B cell (primary cell): ENCODE results near the gene CERT1. TPM values are rescaled to one million over a fixed set of nuclear protein-coding genes. Genes with fewer than 3 reads are reported as not detected.

Source experiments
- ATAC-seq: fragments of 200-7000 bp; cut with Tn5 transposase; one replicate; pipeline ENCODE4 v1.10.0; 2021; ENCODE audit warnings: low read depth, mild to moderate bottlenecking, moderate number of reproducible peaks, moderate library complexity
- CTCF ChIA-PET: fragments of 350-600 bp; sonication (Branson Sonifier 250); formaldehyde crosslinking; loops from one replicate; lab custom pipeline; 2021; ENCODE audit warnings: antibody characterized with exemption, inconsistent platforms; lab: Charles Lee
- POLR2A ChIA-PET: fragments of 350-600 bp; sonication (Branson Sonifier 250); formaldehyde crosslinking; loops from one replicate; lab custom pipeline; 2021; ENCODE audit warnings: antibody characterized with exemption; lab: Charles Lee
- DNase-seq: peaks from one replicate; pipeline ENCODE4 v3.0.0; 2013
- H2AFZ ChIP-seq: 2 replicates; pipeline ENCODE4 v1.6.1; 2012; ENCODE audit warnings: mild to moderate bottlenecking, low read depth, low read length; ENCODE audit not compliant: insufficient read depth, poor library complexity, severe bottlenecking
- H3K27ac ChIP-seq, 2 donors: 1 replicate in 1 of 2; 2 replicates in 1 of 2; pipeline ENCODE4 v1.5.1; 2012 to 2013; ENCODE audit warnings: low read length in 2 of 2, mild to moderate bottlenecking in 2 of 2, moderate library complexity in 1 of 2
- H3K27me3 ChIP-seq, 4 experiments: fragments of 200-600 bp in 1 of 4; sonication (generic) in 1 of 4; replicated peaks in 1 of 4; 1 replicate in 2 of 4; 2 replicates in 2 of 4; pipeline versions ENCODE4 v1.6.1 to v1.7.0; 2013 to 2016; ENCODE audit warnings: low read length in 3 of 4, mild to moderate bottlenecking in 2 of 4, mixed read lengths in 1 of 4, moderate library complexity in 1 of 4; ENCODE audit not compliant: insufficient read depth in 4 of 4, control insufficient read depth in 3 of 4; ENCODE audit errors: control extremely low read depth in 1 of 4
- H3K36me3 ChIP-seq, 2 experiments: replicated peaks in 1 of 2; 1 replicate in 1 of 2; 2 replicates in 1 of 2; pipeline versions ENCODE4 v1.6.1 to v1.7.1; 2013; ENCODE audit warnings: low read length in 1 of 2; ENCODE audit not compliant: insufficient read depth in 2 of 2, control insufficient read depth in 1 of 2; ENCODE audit errors: control extremely low read depth in 1 of 2, extremely low read depth in 1 of 2
- H3K4me1 ChIP-seq, 2 donors: fragments of 200-600 bp in 1 of 2; sonication (generic) in 1 of 2; 1 replicate in 1 of 2; 2 replicates in 1 of 2; pipeline versions ENCODE4 v1.5.1 to v1.6.1; 2013 to 2017; ENCODE audit warnings: low read length in 2 of 2; ENCODE audit not compliant: control insufficient read depth in 2 of 2, insufficient read depth in 2 of 2
- H3K4me2 ChIP-seq: replicated peaks from 2 replicates; pipeline ENCODE3; 2012; ENCODE audit warnings: mild to moderate bottlenecking, low read depth, low read length; ENCODE audit not compliant: poor library complexity, severe bottlenecking
- H3K4me3 ChIP-seq, 5 experiments: fragments of 200-600 bp in 1 of 5; sonication (generic) in 1 of 5; 1 replicate in 3 of 5; 2 replicates in 2 of 5; pipeline versions ENCODE4 v1.5.1 to v1.7.0; 2011 to 2016; ENCODE audit warnings: low read length in 4 of 5, mild to moderate bottlenecking in 4 of 5, low read depth in 2 of 5, control low read depth in 1 of 5, moderate library complexity in 1 of 5; ENCODE audit not compliant: insufficient read depth in 1 of 5; ENCODE audit errors: control extremely low read depth in 1 of 5, extremely low read depth in 1 of 5
- H3K79me2 ChIP-seq: fragments of 200-600 bp; sonication (generic); one replicate; pipeline ENCODE4 v1.6.0; 2016; ENCODE audit warnings: low read length; ENCODE audit not compliant: control insufficient read depth, insufficient read depth
- H3K9ac ChIP-seq: fragments of 200-600 bp; sonication (generic); 2 replicates; pipeline ENCODE4 v1.6.1; 2017; ENCODE audit warnings: mild to moderate bottlenecking, low read length, moderate library complexity
- H3K9me3 ChIP-seq, 3 donors: one replicate each; pipeline versions ENCODE4 v1.6.1 to v1.7.1; 2013; ENCODE audit warnings: low read length in 2 of 3; ENCODE audit not compliant: control insufficient read depth in 2 of 3, insufficient read depth in 1 of 3; ENCODE audit errors: control extremely low read depth in 1 of 3
- H4K20me1 ChIP-seq: 2 replicates; pipeline ENCODE4 v1.6.0; 2012; ENCODE audit warnings: mild to moderate bottlenecking, low read length; ENCODE audit not compliant: insufficient read depth, control insufficient read depth, poor library complexity, severe bottlenecking
- H3K27ac Mint-ChIP-seq: one replicate; pipeline ENCODE4 v1.8.0; 2021; ENCODE audit warnings: mixed read lengths
- H3K27me3 Mint-ChIP-seq: one replicate; pipeline ENCODE4 v1.8.0; 2021; ENCODE audit warnings: mixed read lengths
- H3K4me1 Mint-ChIP-seq: one replicate; pipeline ENCODE4 v1.8.0; 2021; ENCODE audit warnings: mixed read lengths
- H3K4me3 Mint-ChIP-seq: one replicate; pipeline ENCODE4 v1.8.0; 2021; ENCODE audit warnings: mixed read lengths
- H3K9me3 Mint-ChIP-seq: one replicate; pipeline ENCODE4 v1.8.0; 2022; ENCODE audit warnings: mixed read lengths; ENCODE audit not compliant: insufficient read depth
- CTCF ChIP-seq: fragments of 200-600 bp; IDR thresholded peaks from one replicate; pipeline ENCODE4 v1.8.0; 2022; ENCODE audit warnings: antibody characterized with exemption, mild to moderate bottlenecking
- EZH2 ChIP-seq: IDR thresholded peaks from 2 replicates; pipeline ENCODE4 v1.6.1; 2012; ENCODE audit warnings: borderline replicate concordance, low read depth, mild to moderate bottlenecking, moderate library complexity, low read length; ENCODE audit not compliant: insufficient read depth, poor library complexity, severe bottlenecking
- WGBS: methylation state at CpG from one replicate; pipeline ENCODE4 v1.1.5; 2013; ENCODE audit warnings: missing lambda C conversion rate; ENCODE audit not compliant: insufficient coverage; 5-methylcytosine and 5-hydroxymethylcytosine counted together
- intact Hi-C: fragments of 100-400 bp; cut with micrococcal nuclease; formaldehyde crosslinking; loops from one replicate; pipeline ENCODE4 v1.10.0; 2022
- polyA plus RNA-seq: library from polyadenylated mRNA; depleted of rRNA; stranded (reverse); fragments of >200 nt; gene quantifications from 2 replicates; pipeline ENCODE4 v1.2.3, GENCODE V29; 2012
- total RNA-seq, 2 donors: library from RNA; stranded (reverse); fragments of 120-200 nt in 1 of 2; gene quantifications; 1 replicate in 1 of 2; 2 replicates in 1 of 2; pipeline versions ENCODE4 v1.2.3 to v1.2.4, GENCODE V29; 2013 to 2022

Gene CERT1
- total and polyA plus RNA-seq, 2 donors (not counting 1 experiment from before 2014, with no cell fraction given): 13.7 to 60.5 TPM

DNA sequence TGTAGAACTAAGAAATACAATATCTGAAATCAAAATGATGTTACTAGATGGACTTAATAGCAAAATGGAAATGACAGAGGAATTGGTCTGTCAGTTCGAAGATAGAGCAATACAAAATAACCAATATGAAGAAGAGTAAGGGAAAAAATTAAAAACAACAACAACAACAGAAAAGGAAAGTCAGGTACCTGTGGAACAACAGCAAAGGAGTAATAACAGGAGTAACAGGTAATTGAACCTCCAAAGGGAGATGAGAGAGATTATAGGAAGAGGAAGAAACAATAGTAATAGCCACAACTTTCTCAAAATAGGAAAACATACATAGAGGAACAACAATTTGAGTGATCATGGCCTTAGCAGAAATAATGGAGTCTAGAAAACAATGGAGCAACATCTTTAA is 13.9 kb upstream of the CERT1 start:
- H3K79me2 ChIP-seq: peaks cover 71% of the 10 kb centered on the region

More for the DNA sequence above, 13.9 kb upstream of the CERT1 start:
- Mint-ChIP-seq H3K4me3 (peak overlapping the region; percentile 40), H3K27me3 (no peaks in the 10 kb centered on the region), H3K4me1 (peaks cover 46% of the 10 kb centered on the region), H3K27ac (peak overlapping the region; percentile 70), H3K9me3 (peaks cover 7% of the 10 kb centered on the region)
- no peaks in the 10 kb centered on the region for H4K20me1 ChIP-seq
- peak overlapping the region; percentile 60 to 79 for H3K27ac ChIP-seq
- peak overlapping the region; percentile 65 for H3K4me2 ChIP-seq
- TF ChIP-seq EZH2 (no peak), CTCF (no peak)
- H3K9me3 ChIP-seq: peaks cover 5 to 18% (median 6%) of the 10 kb centered on the region in 3 donors
- intact Hi-C loops: no loop called here
- H3K9ac ChIP-seq: peak overlapping the region; percentile 36
- no peaks in the 10 kb centered on the region for H3K27me3 ChIP-seq
- H3K4me1 ChIP-seq: peaks cover 27 to 39% of the 10 kb centered on the region in 2 donors
- ATAC-seq: no peak
- H3K36me3 ChIP-seq: peaks cover 0 to 2% of the 10 kb centered on the region in 2 experiments
- no CpG with 5 or more reads among the region's 1 CpG for WGBS
- ChIA-PET POLR2A (interaction anchor here (1.7 kb wide), 1 partner anchor 13 kb away, joined by 7 read pairs; the partner anchor contains the start of genes CERT1 and POLK), CTCF (no interaction called here)
- peak; percentile 9 for DNase-seq
- peak overlapping the region; percentile 50 for H2AFZ ChIP-seq
- peak overlapping the region in 1 of 5 experiments; percentile 34 for H3K4me3 ChIP-seq
